Adrenal gland (tissue), 5 donors: ENCODE results near the gene FTSJ1.

Experiments
- POLR2A ChIP-seq, 2 donors: fragments of 450-650 bp; IDR thresholded peaks; one replicate each; pipeline ENCODE4 v1.6.1; 2017; ENCODE audit warnings: antibody characterized with exemption in 2 of 2, mild to moderate bottlenecking in 2 of 2, moderate library complexity in 1 of 2
- TF ChIP-seq, protein P1 (sequence below), 6 experiments: fragments of 450-650 bp in 4 of 6; fragments of 200-600 bp in 2 of 6; sonication (generic) in 1 of 6; IDR thresholded peaks; 1 replicate in 5 of 6; 2 replicates in 1 of 6; pipeline versions ENCODE4 v1.5.1 to v1.8.0; 2016 to 2021; ENCODE audit warnings: antibody characterized with exemption in 6 of 6, mild to moderate bottlenecking in 2 of 6, moderate library complexity in 1 of 6
- donor health status: DM: no; HTN: no; CAD: no.

DNA sequence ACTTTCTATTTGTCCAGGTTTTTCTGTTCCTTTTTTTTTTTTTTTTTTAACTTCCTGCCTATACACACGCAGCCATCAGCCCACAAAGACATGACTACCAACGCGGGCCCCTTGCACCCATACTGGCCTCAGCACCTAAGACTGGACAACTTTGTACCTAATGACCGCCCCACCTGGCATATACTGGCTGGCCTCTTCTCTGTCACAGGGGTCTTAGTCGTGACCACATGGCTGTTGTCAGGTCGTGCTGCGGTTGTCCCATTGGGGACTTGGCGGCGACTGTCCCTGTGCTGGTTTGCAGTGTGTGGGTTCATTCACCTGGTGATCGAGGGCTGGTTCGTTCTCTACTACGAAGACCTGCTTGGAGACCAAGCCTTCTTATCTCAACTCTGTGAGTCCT lies 47.7 kb downstream of the FTSJ1 start:
- TF ChIP-seq, protein P1, sequence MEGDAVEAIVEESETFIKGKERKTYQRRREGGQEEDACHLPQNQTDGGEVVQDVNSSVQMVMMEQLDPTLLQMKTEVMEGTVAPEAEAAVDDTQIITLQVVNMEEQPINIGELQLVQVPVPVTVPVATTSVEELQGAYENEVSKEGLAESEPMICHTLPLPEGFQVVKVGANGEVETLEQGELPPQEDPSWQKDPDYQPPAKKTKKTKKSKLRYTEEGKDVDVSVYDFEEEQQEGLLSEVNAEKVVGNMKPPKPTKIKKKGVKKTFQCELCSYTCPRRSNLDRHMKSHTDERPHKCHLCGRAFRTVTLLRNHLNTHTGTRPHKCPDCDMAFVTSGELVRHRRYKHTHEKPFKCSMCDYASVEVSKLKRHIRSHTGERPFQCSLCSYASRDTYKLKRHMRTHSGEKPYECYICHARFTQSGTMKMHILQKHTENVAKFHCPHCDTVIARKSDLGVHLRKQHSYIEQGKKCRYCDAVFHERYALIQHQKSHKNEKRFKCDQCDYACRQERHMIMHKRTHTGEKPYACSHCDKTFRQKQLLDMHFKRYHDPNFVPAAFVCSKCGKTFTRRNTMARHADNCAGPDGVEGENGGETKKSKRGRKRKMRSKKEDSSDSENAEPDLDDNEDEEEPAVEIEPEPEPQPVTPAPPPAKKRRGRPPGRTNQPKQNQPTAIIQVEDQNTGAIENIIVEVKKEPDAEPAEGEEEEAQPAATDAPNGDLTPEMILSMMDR (IDR thresholded peaks at IDR 0.05): no peak
- TF ChIP-seq POLR2A (IDR thresholded peaks at IDR 0.05): no peak
